ENCODE measurements around the gene ZNF823.

DNA sequence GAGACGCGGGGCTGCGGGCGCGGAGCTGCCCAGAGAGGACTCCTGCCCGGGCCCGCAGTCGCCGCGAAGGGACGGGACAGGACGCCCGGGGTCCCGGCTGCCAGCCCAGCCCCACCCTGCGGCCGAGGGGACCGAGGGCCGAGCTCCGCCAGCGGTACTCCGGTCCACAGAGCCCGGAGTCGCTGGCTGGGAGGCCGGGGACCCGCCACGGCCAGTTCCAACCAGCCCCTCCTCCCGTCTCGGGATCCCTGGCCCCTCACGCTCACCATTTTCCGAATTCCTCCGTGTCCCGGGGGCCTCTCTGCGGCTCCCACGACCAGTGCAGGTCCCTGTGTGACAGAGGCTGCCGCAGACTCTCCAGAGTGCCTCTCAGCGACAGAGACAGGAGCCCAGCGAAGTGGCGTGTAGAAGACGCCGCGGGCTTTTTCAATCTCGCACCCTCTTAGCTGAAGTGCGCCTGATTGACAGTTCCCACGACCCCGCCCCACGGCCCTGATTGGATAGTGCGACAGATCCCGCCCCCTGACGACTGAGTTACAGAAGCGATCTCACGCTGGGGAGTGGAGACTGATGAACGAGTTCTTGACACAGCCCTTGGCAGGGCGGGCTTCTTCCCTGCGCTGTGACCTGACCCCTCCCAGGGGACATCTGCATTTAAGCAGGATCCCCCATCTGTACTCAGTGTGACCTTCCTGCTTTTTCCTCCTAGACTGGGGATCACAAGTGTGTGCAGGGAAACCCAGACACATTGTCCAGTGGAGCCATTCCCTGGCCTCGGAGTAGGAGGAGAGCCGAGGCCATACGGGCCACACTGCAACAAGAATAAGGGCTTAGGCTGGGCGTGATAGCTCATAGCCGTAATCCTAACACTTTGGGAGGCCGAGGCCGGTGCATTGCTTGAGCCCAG lies 44.0 kb downstream of the ZNF823 start:
- TF ChIP-seq, protein P1, sequence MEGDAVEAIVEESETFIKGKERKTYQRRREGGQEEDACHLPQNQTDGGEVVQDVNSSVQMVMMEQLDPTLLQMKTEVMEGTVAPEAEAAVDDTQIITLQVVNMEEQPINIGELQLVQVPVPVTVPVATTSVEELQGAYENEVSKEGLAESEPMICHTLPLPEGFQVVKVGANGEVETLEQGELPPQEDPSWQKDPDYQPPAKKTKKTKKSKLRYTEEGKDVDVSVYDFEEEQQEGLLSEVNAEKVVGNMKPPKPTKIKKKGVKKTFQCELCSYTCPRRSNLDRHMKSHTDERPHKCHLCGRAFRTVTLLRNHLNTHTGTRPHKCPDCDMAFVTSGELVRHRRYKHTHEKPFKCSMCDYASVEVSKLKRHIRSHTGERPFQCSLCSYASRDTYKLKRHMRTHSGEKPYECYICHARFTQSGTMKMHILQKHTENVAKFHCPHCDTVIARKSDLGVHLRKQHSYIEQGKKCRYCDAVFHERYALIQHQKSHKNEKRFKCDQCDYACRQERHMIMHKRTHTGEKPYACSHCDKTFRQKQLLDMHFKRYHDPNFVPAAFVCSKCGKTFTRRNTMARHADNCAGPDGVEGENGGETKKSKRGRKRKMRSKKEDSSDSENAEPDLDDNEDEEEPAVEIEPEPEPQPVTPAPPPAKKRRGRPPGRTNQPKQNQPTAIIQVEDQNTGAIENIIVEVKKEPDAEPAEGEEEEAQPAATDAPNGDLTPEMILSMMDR (IDR thresholded peaks at IDR 0.05 in 8 of 11, conservative IDR thresholded peaks at IDR 0.05 in 3 of 11), result no peak
- no peak for TF ChIP-seq POLR2A (IDR thresholded peaks at IDR 0.05)

Measured in spleen (tissue), 7 donors.